ENCODE data around the gene SGPP2. TPM values are rescaled to one million over a fixed set of nuclear protein-coding genes. Genes with fewer than 3 reads are reported as not detected.
"Not testable (repeated sequence)": the region's sequence is repeated elsewhere in the genome, so short reads cannot be mapped to it uniquely, and the experiment has no call there.

SGPP2 gene
- total RNA-seq, 3 donors from 2014 or later (not counting 1 experiment from before 2014, with no cell fraction given) = 0.25 to 0.30 TPM; not detected in 1

DNA sequence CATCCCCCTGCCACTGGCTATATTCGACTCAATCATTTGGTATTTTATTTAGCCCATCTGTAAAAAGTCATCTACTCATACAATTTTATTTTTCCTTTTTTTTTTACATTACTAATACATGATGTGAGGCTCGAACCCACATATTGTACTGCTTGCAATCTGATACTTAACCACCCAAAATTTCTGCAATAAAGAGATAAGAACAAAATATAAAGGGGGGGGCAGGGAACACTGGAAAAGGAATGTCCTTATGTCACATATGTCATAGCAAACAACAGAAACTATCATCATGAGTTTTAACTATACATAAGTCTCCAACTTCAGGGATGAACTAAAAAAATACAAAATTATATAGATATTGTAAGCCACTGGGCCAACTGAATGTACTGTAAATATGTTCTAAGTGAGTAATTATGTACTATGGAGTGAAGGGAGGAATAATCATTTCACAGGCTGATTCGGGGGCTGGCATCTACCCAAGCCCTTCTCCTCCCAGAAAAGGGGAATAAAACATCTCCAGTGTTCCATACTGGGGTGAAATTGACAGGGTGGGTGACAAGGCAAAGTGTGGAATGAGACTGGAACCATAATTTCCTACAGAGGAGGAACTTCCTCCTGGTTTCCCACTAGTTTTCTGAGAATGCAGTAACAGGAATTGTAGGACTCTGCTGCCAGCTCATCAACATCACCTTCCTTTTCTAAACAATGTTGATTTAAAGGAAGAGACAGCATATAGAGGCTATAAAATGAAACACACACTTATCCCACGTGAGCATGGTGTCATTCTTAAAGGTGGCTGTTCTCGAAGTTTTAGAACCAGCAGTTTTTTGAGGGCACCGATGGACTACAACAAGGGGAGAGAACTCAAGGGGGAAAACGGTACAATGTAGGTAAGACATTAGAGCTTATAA, 152.1 kb downstream of the SGPP2 start:
- intact Hi-C loops (cut with micrococcal nuclease) = no loop called here
- TF ChIP-seq, protein P1, sequence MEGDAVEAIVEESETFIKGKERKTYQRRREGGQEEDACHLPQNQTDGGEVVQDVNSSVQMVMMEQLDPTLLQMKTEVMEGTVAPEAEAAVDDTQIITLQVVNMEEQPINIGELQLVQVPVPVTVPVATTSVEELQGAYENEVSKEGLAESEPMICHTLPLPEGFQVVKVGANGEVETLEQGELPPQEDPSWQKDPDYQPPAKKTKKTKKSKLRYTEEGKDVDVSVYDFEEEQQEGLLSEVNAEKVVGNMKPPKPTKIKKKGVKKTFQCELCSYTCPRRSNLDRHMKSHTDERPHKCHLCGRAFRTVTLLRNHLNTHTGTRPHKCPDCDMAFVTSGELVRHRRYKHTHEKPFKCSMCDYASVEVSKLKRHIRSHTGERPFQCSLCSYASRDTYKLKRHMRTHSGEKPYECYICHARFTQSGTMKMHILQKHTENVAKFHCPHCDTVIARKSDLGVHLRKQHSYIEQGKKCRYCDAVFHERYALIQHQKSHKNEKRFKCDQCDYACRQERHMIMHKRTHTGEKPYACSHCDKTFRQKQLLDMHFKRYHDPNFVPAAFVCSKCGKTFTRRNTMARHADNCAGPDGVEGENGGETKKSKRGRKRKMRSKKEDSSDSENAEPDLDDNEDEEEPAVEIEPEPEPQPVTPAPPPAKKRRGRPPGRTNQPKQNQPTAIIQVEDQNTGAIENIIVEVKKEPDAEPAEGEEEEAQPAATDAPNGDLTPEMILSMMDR (IDR thresholded peaks at IDR 0.05) = no peak

DNA sequence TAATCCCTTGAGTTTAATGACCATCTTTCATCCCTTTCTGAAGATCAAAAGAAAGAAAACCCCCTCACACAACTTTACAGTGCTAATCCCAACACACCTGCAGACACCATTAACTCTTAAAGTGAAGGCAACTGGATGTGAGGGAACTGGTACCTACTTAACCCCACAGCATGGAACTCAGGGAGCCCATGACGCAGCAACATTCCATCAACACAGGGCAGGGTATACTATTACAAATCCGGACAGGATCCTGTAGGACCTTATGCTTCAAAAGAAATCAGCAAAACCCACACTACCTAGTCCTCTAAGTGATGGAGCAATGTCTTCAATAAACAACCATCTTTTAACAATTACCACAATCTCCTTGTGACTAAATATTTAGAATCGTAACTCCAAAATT, 153.0 kb downstream of the SGPP2 start:
- H3K9me3 Mint-ChIP-seq = no peaks in the 10 kb centered on the region
- Histone ChIP-seq H3K36me3 (ENCODE audit: control insufficient read depth, insufficient read depth, low read length) (peaks cover 6% of the 10 kb centered on the region), H3K27ac (ENCODE audit: low read length) (no peak overlapping the region), H3K4me3 (ENCODE audit: low read length) (no peak overlapping the region), H3K9me3 (ENCODE audit: control insufficient read depth, insufficient read depth, low read length) (no peaks in the 10 kb centered on the region), H3K4me1 (ENCODE audit: control insufficient read depth, insufficient read depth, low read length) (no peaks in the 10 kb centered on the region), H3K27me3 (ENCODE audit: control insufficient read depth, insufficient read depth, low read length) (no peaks in the 10 kb centered on the region)
- H3K27me3 Mint-ChIP-seq (ENCODE audit: low read depth in 2 of 2) = no peaks in the 10 kb centered on the region
- H3K27ac Mint-ChIP-seq = no peak overlapping the region
- peaks cover 7% of the 10 kb centered on the region for H3K36me3 Mint-ChIP-seq
- 97% methylated on average over 2 of the region's 3 CpGs for WGBS (ENCODE audit: insufficient coverage)
- no peak overlapping the region for H3K4me3 Mint-ChIP-seq
- intact Hi-C loops (cut with micrococcal nuclease) = no loop called here
- no peak for DNase-seq
- no peak for ATAC-seq
- peaks cover 5 to 19% of the 10 kb centered on the region in 2 donors for H3K4me1 Mint-ChIP-seq
- TF ChIP-seq, protein P1 (IDR thresholded peaks at IDR 0.05) = no peak

More for the DNA sequence above, 152.1 kb downstream of the SGPP2 start:
- H3K4me3 ChIP-seq (ENCODE audit: low read length) = no peak overlapping the region
- H3K4me1 Mint-ChIP-seq = peaks cover 5 to 17% of the 10 kb centered on the region in 2 donors
- no peaks in the 10 kb centered on the region for H3K9me3 Mint-ChIP-seq
- DNase-seq = no peak
- no peak overlapping the region for H3K27ac ChIP-seq (ENCODE audit: low read length)
- H3K27me3 ChIP-seq (ENCODE audit: control insufficient read depth, insufficient read depth, low read length) = no peaks in the 10 kb centered on the region
- H3K36me3 Mint-ChIP-seq = peaks cover 7% of the 10 kb centered on the region
- WGBS (ENCODE audit: insufficient coverage) = 93% methylated on average over 5 of the region's 7 CpGs
- H3K27me3 Mint-ChIP-seq (ENCODE audit: low read depth in 2 of 2) = no peaks in the 10 kb centered on the region
- peaks cover 7% of the 10 kb centered on the region for H3K36me3 ChIP-seq (ENCODE audit: control insufficient read depth, insufficient read depth, low read length)
- no peak overlapping the region for H3K4me3 Mint-ChIP-seq
- H3K9me3 ChIP-seq (ENCODE audit: control insufficient read depth, insufficient read depth, low read length) = no peaks in the 10 kb centered on the region
- H3K4me1 ChIP-seq (ENCODE audit: control insufficient read depth, insufficient read depth, low read length) = no peaks in the 10 kb centered on the region
- no peak overlapping the region for H3K27ac Mint-ChIP-seq
- no peak for ATAC-seq

- Mint-ChIP-seq H3K27me3 (ENCODE audit: low read depth in 2 of 2) (no peaks in the 10 kb centered on the region), H3K27ac (no peak overlapping the region), H3K4me1 (peaks cover 14 to 16% of the 10 kb centered on the region in 2 donors), H3K4me3 (no peak overlapping the region), H3K9me3 (no peaks in the 10 kb centered on the region), H3K36me3 (no peaks in the 10 kb centered on the region)
- H3K36me3 ChIP-seq (ENCODE audit: control insufficient read depth, insufficient read depth, low read length) = no peaks in the 10 kb centered on the region
- H3K27me3 ChIP-seq (ENCODE audit: control insufficient read depth, insufficient read depth, low read length) = no peaks in the 10 kb centered on the region
- ATAC-seq (no peak), DNase-seq (no peak)
- H3K27ac ChIP-seq (ENCODE audit: low read length) = no peak overlapping the region
- no peaks in the 10 kb centered on the region for H3K9me3 ChIP-seq (ENCODE audit: control insufficient read depth, insufficient read depth, low read length)
- intact Hi-C loops (cut with micrococcal nuclease) = no loop called here
- H3K4me1 ChIP-seq (ENCODE audit: control insufficient read depth, insufficient read depth, low read length) = no peaks in the 10 kb centered on the region
- TF ChIP-seq, protein P1 (IDR thresholded peaks at IDR 0.05) = no peak
- no peak overlapping the region for H3K4me3 ChIP-seq (ENCODE audit: low read length)
Measured at GRCh38 chr2:222582928-222583327, 158.6 kb downstream of the SGPP2 start.

- H3K4me3 Mint-ChIP-seq; H3K4me1 ChIP-seq (ENCODE audit: control insufficient read depth, insufficient read depth, low read length); H3K27me3 Mint-ChIP-seq (ENCODE audit: low read depth in 2 of 2); intact Hi-C loops (cut with micrococcal nuclease); H3K27ac Mint-ChIP-seq; H3K9me3 ChIP-seq (ENCODE audit: control insufficient read depth, insufficient read depth, low read length); H3K27me3 ChIP-seq (ENCODE audit: control insufficient read depth, insufficient read depth, low read length); ATAC-seq; H3K27ac ChIP-seq (ENCODE audit: low read length); H3K36me3 ChIP-seq (ENCODE audit: control insufficient read depth, insufficient read depth, low read length); DNase-seq; H3K36me3 Mint-ChIP-seq; H3K4me3 ChIP-seq (ENCODE audit: low read length); H3K9me3 Mint-ChIP-seq: not testable (repeated sequence)
- peaks cover 14 to 16% of the 10 kb centered on the region in 2 donors for H3K4me1 Mint-ChIP-seq
- WGBS (ENCODE audit: insufficient coverage) = 98% methylated on average over 8 of the region's 8 CpGs
Measured at GRCh38 chr2:222584589-222584988, 160.2 kb downstream of the SGPP2 start.
